D721Med (cell line): ENCODE data around the gene ZFYVE21.
A peak's percentile ranks its signal among the peaks of the same experiment; 100 is the strongest.

Experiments
- DNase-seq: peaks from one replicate; pipeline ENCODE4 v3.0.0; 2011; ENCODE audit warnings: low spot score; ENCODE audit not compliant: insufficient read length
- FAIRE-seq: peaks from 2 replicates; lab custom pipeline; 2011; peaks lifted over from hg19 to GRCh38; lab: Jason Lieb, UNC
- TF ChIP-seq, protein P1 (sequence below): IDR thresholded peaks from 2 replicates; pipeline ENCODE4 v1.5.1; 2012; ENCODE audit warnings: mild to moderate bottlenecking, control low read depth; ENCODE audit not compliant: insufficient read depth; ENCODE audit errors: missing control alignments

The ZFYVE21 gene

DNA sequence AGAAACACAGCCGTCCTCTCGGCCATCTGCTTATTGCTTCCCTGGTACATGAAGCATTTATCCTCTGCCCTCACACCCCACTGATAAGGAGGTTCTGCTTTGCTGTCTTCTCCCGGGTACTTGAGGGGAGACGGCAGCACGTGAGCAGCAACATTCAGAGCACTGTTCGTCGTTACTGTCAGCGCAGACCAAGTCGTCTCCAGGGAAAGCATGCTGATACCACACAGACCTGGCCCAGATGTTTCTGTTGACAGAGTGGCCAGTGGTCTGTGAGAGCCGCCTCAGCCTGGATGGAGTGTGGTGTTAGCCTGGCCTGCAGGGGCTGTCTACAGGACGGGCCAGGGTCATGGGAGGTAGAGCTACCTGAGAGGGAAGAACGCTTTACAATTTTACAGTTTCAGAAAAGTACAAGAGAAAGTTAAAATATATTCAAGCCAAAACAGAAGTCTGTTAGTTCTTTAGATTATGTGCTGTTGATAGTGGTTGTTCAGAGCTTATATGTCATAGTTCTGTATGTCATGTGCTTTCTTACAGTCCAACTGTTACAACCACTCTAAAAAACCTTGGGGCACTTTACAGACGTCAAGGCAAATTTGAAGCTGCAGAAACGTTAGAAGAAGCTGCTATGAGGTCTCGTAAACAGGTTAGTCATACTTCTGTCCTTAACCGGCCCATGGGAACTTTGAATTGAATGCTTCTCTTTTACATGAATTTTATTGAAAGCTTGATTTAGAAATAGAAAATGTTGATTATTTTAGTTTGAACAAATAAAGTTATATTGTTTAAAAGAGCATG lies 38.5 kb upstream of the ZFYVE21 start:
- no peak for DNase-seq
- FAIRE-seq: no peak
- TF ChIP-seq, protein P1, sequence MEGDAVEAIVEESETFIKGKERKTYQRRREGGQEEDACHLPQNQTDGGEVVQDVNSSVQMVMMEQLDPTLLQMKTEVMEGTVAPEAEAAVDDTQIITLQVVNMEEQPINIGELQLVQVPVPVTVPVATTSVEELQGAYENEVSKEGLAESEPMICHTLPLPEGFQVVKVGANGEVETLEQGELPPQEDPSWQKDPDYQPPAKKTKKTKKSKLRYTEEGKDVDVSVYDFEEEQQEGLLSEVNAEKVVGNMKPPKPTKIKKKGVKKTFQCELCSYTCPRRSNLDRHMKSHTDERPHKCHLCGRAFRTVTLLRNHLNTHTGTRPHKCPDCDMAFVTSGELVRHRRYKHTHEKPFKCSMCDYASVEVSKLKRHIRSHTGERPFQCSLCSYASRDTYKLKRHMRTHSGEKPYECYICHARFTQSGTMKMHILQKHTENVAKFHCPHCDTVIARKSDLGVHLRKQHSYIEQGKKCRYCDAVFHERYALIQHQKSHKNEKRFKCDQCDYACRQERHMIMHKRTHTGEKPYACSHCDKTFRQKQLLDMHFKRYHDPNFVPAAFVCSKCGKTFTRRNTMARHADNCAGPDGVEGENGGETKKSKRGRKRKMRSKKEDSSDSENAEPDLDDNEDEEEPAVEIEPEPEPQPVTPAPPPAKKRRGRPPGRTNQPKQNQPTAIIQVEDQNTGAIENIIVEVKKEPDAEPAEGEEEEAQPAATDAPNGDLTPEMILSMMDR: no peak

DNA sequence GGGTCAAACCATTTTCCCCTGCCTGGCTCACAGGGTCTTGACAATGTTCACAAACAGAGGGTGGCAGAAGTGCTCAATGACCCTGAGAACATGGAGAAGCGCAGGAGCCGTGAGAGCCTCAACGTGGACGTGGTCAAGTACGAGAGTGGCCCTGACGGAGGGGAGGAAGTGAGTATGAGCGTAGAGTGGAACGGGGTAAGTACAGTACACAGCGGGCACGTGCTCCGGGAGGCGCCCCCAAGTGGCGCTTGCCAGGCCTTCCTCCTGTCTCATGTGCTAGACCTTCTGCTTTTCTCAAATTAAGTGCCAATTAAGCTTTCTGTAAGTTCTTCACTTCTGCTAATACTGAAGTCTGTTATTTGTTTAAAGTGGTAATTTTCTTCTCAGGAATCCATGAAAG lies 36.3 kb upstream of the ZFYVE21 start:
- no peak for FAIRE-seq
- DNase-seq: no peak
- TF ChIP-seq, protein P1: peak; percentile 59

DNA sequence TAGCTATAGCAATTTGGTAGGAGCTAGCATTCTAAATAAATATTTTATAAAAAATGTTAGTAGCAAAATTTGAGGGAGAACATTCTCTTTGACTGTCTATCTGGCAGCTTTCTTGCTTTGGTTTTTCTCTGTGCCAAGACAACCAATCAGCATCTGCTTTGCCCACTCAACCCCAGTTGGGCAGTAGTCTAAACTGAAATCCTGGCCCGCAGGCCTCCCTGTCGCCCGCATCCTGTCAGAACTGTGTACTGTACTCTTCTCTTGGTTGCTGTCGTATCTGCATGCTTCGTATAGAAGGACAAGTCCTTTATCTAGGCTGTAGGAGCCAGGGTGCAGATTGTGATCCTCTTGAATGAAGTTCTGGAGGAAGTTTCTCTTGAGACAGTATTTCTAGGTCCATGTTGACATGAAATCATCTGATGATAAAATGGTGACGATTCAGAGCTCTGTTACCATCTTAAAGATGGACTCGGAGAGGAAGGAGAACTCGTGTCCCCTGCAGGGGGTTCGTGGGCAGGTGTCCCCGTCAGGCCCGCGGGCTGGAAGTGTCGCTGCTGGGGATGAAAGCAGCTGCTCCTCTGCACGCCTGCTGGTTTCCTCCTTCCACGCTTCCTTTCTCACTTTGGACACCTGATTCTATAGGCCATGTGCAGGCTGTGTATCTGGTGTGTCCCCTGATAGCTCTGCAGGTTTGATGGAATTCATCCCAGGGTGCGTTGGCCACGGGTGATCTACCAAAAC lies 34.9 kb upstream of the ZFYVE21 start:
- FAIRE-seq: no peak
- TF ChIP-seq, protein P1: no peak

DNA sequence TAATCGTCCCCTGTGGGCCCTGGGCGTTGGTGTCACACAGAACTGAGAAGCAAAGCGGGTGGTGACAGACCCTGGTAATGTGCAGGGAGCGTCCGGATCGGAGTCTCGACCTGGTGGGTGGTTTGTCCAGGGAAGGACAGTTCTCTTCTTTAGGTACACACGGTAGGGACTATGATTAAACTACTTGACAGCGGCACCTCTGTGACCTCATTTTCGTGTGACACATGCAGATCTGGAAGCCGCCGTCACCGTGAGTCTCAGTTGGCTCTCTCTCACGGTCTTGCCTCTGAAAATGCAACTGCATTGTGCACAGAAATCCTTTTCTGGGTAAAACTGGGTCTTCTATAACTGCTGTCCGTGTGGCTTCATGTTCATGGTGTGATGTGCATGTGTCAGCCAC lies 32.5 kb upstream of the ZFYVE21 start:
- DNase-seq: no peak
- no peak for FAIRE-seq
- TF ChIP-seq, protein P1: no peak

More for the DNA sequence above, 34.9 kb upstream of the ZFYVE21 start:
- DNase-seq: no peak

DNA sequence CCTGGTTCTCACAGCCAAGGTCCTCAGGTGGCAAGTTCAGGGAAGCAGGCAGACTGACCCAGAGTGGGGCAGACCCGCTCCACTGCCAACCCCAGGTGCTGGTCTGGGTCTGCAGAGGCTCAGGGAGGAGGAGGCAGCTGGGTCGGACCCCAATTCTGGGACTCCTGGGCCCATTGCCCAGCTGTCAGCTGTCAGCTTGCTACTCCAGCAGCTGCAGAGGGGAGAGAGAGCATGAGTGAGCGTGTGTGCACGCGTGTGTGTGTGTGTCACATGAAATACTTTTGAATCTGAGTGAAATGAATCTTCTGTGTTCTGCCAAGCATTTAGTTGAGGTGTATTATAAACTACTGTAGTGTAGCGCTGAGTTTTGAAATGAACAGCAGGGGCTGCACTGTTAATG lies 31.1 kb upstream of the ZFYVE21 start:
- FAIRE-seq (no peak), DNase-seq (no peak)
- TF ChIP-seq, protein P1: no peak

DNA sequence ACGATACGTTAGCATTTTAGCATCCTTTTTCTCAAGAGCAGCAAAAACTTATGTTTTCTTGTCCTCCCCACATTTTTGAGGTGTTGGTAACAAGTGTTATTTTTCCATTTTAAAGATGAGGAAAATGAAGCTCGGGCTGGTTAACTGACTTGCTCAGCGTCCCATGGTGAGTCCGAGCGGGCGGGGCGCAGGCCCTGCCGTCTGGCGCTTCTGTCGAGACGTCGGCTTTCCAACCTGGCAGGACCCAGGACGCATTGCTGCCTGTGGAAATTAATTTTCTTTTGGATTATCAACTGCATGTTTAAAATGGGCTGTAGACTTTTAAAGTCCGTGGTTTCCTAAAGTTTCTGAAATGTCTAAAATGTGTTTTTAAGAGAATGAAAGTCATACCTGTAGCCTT lies 30.7 kb upstream of the ZFYVE21 start:
- TF ChIP-seq, protein P1: no peak
- DNase-seq (no peak), FAIRE-seq (no peak)
